NCI-H748 (cell line): ENCODE results near the gene OBSCN.
"Not testable (repeated sequence)": the region's sequence is repeated elsewhere in the genome, so short reads cannot be mapped to it uniquely, and the experiment has no call there.

Source experiments
- DNase-seq: peaks from one replicate; lab custom pipeline; 2025; ENCODE audit not compliant: unreplicated experiment; lab: John Stamatoyannopoulos, UW

Gene OBSCN

GRCh38 chr1:228211531-228212414 lies 3.9 kb downstream of the OBSCN start:
- DNase-seq: no peak

- DNase-seq: no peak
These were observed 4.6 kb downstream of the OBSCN start for GRCh38 chr1:228212415-228212965.

GRCh38 chr1:228212966-228213844 lies 5.4 kb downstream of the OBSCN start:
- DNase-seq: peak; percentile 75

GRCh38 chr1:228213917-228214808 lies 6.3 kb downstream of the OBSCN start:
- no peak for DNase-seq

- no peak for DNase-seq
These were observed 7.2 kb downstream of the OBSCN start for GRCh38 chr1:228214921-228215662.

GRCh38 chr1:228215663-228216116 lies 7.8 kb downstream of the OBSCN start:
- DNase-seq: no peak

GRCh38 chr1:228216371-228217320 lies 8.8 kb downstream of the OBSCN start:
- DNase-seq: no peak

GRCh38 chr1:228217551-228218344 lies 9.9 kb downstream of the OBSCN start:
- no peak for DNase-seq

- DNase-seq: no peak
These were observed 10.8 kb downstream of the OBSCN start for GRCh38 chr1:228218513-228219244.

- DNase-seq: no peak
These were observed 11.6 kb downstream of the OBSCN start for GRCh38 chr1:228219245-228219961.

GRCh38 chr1:228219962-228220780 lies 12.3 kb downstream of the OBSCN start:
- DNase-seq: no peak

- not testable (repeated sequence) for DNase-seq
These were observed 13.3 kb downstream of the OBSCN start for GRCh38 chr1:228221097-228221496.

GRCh38 chr1:228222548-228222947 lies 14.7 kb downstream of the OBSCN start:
- peak; percentile 23 for DNase-seq

- no peak for DNase-seq
These were observed 16.6 kb downstream of the OBSCN start for GRCh38 chr1:228224198-228225164.
